Measurements from ENCODE around the gene WDR43.
"Not testable (repeated sequence)": the region's sequence is repeated elsewhere in the genome, so short reads cannot be mapped to it uniquely, and the experiment has no call there.

WDR43 gene

GRCh38 chr2:28962505-28962904 lies 68.0 kb downstream of the WDR43 start:
- no peak for DNase-seq (ENCODE audit: low read depth in 2 of 2)

DNA sequence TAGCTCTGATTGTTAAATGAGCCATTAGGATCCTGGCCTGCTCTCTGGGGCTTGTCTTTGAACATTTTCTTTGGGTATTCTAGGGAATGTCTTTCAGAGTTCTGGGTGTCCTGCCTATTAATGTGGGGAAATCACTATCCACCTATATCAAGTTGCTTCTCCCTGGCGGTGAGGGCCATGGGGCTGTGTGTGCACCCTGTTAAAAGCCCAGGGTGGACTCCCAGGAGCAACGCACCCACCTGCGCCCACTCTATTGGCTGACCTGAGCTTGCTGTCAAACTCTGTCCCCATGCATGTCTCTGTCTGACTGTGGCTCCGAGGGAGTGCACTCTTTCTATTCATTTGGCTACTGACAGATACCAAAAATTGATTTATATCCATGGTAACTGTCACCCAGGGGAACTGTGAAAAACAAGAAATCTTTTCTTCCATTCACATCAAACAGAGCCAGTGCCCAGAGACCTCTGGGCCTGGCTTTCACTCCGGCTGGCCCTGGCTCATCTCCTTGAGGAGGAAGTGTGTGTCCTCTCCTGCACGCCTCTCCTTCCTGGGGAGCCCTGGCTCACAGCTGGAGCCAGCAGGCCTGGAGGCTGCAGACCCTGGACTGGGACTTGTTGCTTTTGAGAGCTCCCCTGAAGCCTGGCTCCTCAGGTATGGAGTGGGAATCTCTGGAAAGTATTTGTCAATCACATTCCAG lies 76.1 kb downstream of the WDR43 start:
- no peak for DNase-seq (ENCODE audit: low read depth in 2 of 2)

DNA sequence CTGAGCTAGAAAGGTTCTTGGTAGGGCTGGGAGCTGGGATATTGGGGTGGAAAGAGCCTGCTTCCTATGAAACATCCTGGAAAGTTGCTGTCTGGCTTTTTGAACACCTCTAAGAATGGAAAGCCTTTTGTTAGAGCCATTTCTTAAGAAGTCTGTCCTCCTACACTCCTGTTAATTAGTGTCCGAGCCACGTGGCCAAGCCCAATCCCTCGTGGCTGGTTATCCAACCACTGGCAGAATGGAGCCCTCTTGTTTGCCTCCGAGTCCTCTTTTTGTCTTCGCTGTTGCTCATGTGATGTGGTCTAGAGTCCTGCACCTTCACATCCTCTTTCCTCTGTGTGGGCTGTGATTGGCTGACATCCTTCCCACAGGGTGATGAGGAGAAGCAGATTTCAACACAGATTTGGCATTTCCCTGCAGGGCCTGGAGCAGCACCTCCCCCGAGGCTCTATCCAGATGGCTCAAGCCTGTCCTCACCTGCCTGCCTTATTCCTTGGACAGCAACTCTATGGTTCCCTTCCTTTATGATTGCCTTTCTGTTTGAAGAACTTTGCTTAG lies 78.4 kb downstream of the WDR43 start:
- no peak for DNase-seq (ENCODE audit: low read depth in 2 of 2)

- no peak for DNase-seq (ENCODE audit: low read depth in 2 of 2)
Measured at GRCh38 chr2:28974252-28974651, 79.8 kb downstream of the WDR43 start.

DNA sequence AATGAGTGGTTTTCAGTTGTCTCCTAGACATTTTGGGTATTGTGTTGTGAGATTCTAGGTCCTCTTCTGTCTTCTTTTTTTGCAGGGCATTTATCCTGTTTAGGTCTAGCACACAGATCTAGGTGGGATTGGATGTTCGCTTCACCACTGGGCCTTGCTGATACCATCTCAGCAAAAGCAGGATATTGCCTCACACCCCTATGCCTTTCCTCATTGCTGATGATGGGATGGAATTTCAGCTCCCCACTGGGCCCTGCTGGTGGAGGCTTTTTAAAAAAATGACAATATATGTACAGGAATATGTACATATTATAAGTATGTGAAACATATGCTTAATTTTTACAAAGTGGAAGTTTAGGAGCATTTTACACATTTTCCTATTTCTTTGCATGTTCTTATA lies 81.2 kb downstream of the WDR43 start:
- no peak for DNase-seq (ENCODE audit: low read depth in 2 of 2)

DNA sequence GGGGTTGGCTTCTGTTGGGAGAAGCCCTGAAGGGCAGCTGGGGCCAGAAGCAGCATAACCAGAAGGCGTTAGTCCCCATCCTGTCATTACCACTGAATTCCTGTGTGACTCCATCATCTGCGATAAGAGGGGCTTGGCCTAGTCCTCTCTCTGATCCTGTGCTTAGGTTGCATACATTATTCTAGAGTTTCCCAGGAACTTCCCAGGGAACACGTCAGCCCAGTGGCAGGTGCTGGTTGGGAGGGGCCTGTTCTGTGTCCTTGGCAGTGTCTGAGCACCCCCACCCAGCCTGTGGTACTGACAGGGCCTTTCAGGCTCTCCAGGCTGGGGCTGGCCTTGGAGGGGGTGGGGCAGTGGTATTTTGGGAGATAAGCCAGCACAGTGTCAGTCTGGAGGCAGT lies 82.1 kb downstream of the WDR43 start:
- DNase-seq (ENCODE audit: low read depth in 2 of 2) = no peak

- no peak for DNase-seq (ENCODE audit: low read depth in 2 of 2)
Measured at GRCh38 chr2:28977176-28977875, 82.9 kb downstream of the WDR43 start.

GRCh38 chr2:28978001-28978400 lies 83.5 kb downstream of the WDR43 start:
- DNase-seq (ENCODE audit: low read depth in 2 of 2) = not testable (repeated sequence)

DNA sequence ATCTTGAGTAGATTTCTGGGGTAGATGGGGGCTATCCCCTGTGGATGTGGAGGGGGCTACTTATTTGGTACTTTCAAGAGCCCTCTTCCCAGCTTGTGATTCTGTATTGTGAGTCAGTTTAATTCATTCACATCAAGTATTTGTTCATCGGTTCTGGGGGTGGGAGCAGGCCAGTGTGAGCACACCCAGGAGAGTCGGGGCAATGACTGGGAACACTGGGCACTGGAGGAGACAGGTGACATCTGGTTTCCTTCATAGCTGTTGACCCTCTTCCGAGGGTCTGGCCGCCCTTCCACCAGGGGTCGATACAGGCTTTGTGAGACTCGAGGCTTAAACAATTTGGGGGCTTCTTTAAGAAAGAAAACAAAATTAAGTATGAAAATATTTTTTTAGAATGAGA lies 84.1 kb downstream of the WDR43 start:
- DNase-seq (ENCODE audit: low read depth in 2 of 2) = no peak

- DNase-seq (ENCODE audit: low read depth in 2 of 2) = no peak
Measured at GRCh38 chr2:28979041-28979440, 84.6 kb downstream of the WDR43 start.

GRCh38 chr2:28979576-28980366 lies 85.3 kb downstream of the WDR43 start:
- DNase-seq (ENCODE audit: low read depth in 2 of 2) = no peak

DNA sequence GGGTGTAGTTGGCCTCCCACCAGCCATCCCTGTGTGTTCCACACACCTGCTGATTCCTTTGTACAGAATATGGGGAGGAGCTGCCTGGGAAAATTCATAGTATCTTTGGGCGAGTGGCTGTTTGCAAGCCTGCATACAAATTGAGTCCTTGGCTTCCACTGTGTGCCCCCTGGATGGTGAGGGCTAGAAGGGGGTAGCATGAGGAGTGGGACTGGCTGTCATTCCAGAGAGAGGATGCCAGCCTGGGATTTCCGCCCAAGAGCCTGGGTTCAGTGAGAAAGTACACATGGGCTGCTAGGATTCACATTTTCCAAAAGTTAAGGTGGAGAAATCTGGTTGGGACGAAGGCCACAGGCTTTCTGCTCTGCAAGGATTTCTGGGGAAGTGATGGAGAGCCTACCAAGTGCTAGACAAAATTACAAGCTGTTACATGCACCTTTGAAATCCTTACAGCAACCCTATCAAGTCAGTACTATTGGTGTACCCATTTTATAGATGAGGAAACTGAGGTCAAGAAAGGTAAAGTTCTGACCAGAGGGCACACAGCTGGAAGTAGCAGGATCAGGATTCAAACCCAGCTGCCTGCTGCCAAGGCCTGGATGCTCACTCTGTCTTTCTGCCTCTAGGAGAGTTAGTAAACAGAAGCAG lies 86.0 kb downstream of the WDR43 start:
- DNase-seq (ENCODE audit: low read depth in 2 of 2) = no peak

GRCh38 chr2:28981016-28981441 lies 86.6 kb downstream of the WDR43 start, which contains the start of gene TOGARAM2:
Gene TOGARAM2 (plus strand): TSS chr2:28981298. CDS start chr2:28994835, 13,537 bp downstream.
- no peak for DNase-seq (ENCODE audit: low read depth in 2 of 2)

DNA sequence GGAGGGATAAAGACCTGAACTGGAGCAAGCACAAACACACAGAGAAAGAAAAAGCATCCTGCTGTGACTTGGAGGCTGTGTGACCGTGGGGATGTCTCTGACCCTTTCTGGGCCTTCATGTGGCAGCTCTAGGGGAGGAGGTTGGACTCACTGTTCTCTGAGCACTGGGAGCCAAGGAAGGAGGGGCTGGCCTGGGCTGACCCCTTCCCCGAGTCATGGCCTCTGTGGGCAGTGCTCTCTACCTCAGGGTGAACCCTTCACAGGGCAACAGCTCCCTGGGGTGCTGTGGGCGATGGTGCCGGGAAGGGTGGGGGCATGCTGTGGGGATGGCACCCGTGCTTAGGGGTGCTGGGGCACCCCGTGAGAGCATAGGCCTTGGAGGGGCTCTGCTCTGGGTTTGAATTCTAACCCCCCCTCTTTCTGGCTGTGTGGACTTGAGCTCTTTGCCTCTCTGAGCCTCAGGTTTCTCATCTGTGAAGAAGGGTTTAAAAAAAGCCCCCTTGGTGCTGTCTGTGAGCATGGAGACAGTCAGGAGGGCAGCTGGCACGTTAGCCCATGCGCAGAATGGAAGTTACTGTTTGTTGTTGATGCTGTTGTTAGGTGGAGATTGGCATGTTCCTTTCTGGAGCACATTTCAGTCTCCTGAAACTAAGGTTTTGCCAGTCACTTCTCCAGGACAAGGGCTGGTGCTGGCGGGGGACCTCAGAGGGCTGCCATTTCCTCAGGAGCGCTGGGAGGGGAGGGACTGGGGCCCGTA lies 87.3 kb downstream of the WDR43 start:
- no peak for DNase-seq (ENCODE audit: low read depth in 2 of 2)

GRCh38 chr2:28982381-28982950 lies 88.0 kb downstream of the WDR43 start:
- DNase-seq (ENCODE audit: low read depth in 2 of 2) = no peak

GRCh38 chr2:28986429-28986828 lies 92.0 kb downstream of the WDR43 start:
- DNase-seq (ENCODE audit: low read depth in 2 of 2) = no peak

- DNase-seq (ENCODE audit: low read depth in 2 of 2) = no peak
Measured at GRCh38 chr2:28989973-28990372, 95.5 kb downstream of the WDR43 start.

DNA sequence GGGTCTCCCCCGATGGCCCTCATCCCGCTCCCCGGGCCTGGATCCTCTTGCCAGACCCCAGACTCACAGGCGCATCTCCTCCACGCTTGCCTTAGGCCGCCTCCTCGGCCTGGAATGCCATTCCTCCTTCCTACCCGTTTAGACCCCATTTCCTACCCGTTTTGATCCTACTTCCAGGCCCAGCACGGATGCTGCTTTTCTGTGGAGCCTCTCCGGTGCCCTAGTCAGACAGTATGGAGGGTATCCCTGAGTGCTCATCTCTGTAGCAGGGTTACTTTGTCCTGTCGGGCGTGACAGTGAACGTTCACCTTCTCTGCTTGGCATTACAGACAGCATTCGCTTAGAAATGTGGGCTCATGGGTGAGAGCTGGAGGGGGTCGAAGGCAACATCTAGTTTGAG lies 96.0 kb downstream of the WDR43 start:
- no peak for DNase-seq (ENCODE audit: low read depth in 2 of 2)

DNA sequence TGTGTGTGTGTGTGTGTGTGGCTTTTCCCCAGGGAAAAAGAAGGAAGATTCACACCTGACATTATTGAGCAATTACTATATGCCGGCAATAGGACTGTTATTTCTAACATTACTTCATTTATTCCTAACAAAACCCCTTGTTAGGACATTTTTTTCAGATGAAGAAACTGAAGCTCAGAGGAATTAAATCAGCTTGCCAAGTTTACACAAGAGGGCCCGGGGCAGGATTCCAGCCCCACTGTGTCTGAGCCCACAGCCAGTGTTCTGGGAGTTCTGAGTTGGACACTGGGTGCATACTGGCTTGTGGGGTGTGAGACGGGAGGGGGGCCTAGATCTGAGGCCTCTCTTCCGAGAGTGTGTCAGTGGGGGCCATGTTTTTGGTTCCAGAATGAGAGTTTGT lies 96.6 kb downstream of the WDR43 start:
- no peak for DNase-seq (ENCODE audit: low read depth in 2 of 2)

DNA sequence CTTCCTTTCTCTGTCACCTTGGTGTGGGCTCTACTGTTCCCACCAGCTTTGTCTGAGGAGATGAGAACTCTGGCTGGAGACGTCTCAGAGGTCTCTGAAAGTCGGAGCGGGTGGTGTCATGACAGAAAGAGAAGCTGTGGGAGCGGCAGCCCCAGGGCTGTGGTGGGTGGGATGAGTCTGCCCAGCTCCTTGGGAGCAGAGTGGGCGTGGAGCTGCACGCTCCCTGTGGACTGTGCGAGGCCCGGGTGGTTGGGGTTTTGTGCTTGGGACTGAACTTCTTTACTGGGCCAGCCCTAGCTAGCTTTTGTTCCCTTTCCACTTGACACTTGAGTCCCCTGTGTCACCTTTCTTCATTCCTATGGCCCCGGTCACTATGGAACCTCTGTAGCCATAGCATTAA lies 97.0 kb downstream of the WDR43 start:
- no peak for DNase-seq (ENCODE audit: low read depth in 2 of 2)
